ENCODE data around the gene PRKG1.
"Not testable (repeated sequence)": the region's sequence is repeated elsewhere in the genome, so short reads cannot be mapped to it uniquely, and the experiment has no call there.

The PRKG1 gene

DNA sequence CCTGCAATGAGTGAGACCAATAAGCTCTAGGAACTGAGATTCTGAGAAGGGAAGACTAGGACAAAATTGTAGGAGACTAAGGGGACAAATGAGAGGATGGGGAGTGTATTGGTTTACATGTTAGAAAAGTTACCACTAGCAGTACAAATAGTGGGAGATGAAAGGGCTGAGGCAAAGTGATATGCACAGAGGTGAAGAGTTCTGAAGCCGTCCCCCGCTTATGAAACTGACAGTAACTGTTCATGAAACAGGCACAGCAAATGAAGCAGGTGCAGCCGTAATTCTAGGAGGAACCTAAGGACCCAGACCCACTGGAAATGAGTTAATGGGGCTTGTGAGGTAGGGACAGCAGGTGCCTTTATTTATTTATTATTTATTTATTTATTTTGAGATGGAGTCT, 211.3 kb downstream of the PRKG1 start:
- no peak for DNase-seq

DNA sequence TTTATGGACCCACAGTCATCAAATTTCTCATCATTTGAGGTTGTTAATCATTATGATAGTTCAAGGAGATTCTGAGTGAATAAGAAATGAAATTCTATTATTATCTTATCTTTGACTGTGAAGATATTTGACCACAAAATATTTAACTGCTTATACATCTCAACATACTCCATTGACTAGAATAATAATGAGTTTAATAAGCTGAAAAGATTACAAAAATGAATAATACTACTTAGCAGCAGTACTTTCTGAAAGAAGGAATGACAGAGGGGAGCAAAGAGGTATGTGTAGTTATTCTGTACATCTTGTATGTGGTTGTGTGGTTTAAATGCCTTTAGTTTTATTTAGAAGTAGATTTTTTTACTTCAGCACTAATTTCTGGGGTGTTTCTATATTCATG, 214.2 kb downstream of the PRKG1 start:
- DNase-seq = no peak

DNA sequence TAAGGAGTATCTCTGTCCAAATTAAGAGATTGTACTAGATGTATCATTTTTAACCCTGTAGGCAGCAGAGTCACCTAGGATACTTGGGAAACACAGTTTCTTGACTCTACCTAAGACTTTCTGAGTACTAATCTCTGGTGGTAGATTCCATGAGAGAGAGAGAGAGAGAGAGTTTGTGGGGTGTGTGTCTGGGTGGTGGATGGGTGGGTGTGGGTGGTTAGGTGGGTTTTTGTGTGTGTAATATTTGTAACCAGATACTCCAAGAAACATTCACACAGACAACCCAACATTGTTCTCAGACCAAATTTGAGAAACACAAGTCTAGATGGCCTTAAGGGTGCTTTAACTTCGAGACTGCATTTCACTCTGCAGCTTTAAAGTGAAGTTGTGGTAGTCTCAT, 215.2 kb downstream of the PRKG1 start:
- DNase-seq = no peak

DNA sequence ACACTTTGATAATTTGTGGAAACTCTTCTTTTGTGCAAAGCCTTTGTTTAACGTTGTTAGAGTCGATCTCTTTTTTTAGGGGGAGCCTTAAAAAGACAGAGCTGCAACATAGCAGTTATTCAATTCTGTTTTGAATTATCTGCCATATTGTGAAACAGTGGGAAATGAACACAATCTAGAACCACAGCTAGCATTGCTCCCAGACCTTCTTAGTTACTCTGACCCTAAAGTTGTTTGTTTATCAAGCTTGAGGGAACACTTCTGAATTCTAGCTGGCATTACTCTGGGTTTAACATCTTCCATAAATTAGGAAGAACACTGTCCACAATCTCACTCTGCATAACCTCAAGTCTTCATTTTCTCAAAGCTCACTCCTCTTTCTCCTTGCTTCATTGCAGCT, 217.7 kb downstream of the PRKG1 start:
- DNase-seq = no peak

DNA sequence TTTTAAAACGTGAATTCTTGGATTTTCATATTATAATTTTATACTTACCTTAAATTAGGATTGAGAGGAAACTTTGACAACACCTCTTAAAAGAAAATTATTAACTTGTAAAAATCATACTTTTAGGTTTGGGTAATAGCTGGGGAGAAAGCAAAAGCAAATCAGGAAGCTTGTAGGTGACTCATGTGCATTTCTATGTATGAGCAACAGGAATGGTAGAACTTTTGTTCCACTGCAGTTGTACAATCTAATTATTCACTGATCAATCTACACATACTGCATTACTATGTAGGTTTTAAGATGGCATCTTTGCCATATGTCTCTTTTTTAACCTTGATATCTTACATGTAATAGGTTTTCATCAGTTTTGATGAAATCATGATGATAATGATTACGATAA, 223.2 kb downstream of the PRKG1 start:
- DNase-seq = no peak

DNA sequence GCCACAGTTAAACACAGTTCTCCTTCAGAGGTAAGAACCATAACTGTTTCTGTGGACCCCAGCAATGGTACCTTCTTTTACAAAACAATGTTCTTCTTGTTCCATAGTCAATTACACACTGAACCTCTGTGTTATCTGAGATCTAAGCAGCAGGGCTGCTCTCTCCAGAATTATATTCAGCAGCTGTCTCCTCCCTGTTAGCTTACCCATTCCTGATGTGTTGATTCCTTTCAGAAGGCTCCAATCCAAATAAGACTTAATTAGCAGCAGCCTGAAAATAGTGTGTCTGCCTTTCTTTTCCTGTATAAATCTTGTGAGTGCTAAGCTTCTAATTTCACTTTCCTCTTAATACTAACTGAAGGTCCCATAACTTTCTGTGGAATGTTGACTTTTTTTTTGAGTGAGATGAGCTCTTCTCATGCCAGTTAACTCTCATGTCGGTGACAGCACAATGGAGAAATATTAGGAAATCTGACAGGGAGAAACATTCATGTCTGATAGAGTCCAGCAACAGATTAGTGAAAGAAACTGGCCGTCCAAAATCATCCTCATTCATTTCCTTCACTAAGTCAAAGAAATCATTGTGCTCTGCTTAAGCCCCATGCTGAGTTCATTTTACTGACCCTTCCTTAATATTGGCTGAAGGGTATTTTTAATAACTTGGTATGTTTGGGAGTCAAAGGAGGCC, 226.5 kb downstream of the PRKG1 start:
- DNase-seq = no peak

DNA sequence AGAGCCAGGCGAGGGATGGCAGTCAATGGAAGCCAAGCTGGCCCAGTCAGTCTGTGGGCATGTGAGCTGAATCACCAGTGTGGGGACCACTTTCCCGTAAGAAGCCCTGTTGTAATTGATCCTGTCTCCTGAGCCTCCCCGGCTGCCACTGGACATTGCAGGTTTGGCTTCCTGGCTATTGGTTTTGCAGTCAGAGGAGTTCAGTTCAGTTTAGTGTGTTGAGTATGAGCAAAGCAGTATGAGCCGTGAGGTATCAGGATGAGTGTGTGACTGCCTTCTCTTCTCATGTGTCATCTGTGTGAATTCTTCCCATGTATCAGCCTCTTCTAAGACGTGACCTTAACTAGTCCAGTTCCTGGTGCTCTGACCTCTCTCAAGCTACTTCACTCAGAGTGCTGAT, 227.4 kb downstream of the PRKG1 start:
- DNase-seq = no peak

DNA sequence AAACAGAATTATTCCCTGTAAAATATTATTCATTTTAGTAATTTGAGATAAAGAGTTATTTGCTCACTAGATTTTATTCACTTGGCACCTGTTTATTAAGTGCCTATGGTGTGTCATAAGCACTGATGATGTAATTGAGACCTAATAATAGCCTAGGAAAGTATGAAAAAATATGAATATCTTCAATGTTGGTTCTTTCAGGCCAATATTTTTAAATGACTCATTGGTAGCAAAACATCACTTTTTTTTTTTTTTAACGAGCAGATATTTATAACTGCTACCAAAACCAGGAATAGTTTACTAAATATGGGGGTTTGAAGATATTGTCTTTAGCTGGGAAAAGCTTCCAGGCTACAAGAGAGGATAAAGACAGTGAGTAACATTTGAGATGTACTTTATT, 228.0 kb downstream of the PRKG1 start:
- DNase-seq = no peak

DNA sequence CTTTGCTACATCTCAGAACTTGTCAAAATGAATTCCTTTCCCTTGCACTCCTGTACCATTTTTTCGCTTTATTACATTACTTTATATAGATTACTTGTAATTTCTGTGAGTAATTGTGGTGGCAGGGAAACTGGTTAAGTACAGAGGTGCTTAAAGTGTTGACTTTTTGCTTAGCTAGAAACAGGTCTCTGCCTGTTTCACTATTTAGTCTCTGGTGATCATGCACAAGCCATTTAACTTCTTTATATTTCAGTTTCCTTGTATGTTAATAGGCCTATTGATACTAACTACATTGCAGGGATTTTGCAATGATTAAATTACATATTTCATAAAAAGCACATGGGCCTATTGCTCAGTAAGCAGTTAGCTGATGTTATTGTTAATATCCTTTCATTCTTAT, 233.8 kb downstream of the PRKG1 start:
- no peak for DNase-seq

DNA sequence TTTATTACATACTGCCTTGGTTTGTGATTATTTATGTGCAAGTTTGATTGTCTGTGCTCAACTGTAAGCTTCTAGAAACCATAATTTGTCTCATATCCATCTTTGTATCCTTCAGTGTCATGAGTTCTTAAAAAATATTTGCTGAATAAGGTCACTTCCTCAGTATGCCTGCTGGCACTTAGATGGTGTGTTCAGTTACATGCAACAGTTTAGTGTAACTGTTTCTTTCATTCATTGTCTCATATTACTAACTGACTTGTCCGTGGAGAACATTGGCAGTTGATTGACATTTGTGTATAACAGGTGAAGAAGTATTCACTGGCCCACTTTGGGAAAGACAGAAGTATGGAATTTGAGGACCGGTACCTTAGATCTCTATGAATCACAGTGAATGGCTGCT, 236.9 kb downstream of the PRKG1 start:
- DNase-seq = no peak

DNA sequence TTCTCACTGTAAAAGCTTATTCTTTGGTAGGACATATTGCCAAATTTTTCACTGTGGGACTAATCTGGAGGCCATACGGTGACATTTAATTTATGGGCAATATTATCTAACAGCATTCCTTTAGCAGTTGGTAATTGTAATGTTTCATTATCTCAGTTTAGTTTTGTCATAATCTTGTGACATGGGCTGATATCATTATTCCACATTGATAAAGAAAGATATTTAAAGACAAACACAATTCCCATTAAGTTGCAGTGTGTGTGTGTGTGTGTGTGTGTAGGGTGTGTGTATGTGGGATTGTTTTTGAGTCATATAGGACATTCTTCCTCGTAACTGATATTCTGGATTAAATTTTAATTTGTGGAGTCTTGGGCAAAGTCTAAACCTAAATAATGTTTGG, 238.5 kb downstream of the PRKG1 start:
- no peak for DNase-seq

DNA sequence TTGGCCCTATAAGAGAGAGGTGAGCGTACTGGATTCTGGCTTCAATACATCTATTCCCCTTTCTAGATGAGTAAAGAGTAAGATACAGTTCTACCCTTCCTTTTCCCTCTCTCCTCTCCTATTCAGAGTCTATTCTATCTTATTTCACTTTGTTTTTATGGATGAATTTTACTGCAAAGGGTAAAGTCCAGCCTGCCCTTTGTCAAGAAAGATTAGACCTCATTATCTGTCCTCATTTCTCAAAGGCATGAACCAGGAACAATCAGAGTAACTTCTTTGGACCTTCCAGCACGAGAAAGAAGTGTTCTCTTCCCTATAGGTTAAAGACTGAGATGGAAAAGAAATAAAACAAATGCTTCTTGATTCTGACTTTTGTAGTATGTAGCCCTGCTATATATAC, 239.0 kb downstream of the PRKG1 start:
- no peak for DNase-seq

DNA sequence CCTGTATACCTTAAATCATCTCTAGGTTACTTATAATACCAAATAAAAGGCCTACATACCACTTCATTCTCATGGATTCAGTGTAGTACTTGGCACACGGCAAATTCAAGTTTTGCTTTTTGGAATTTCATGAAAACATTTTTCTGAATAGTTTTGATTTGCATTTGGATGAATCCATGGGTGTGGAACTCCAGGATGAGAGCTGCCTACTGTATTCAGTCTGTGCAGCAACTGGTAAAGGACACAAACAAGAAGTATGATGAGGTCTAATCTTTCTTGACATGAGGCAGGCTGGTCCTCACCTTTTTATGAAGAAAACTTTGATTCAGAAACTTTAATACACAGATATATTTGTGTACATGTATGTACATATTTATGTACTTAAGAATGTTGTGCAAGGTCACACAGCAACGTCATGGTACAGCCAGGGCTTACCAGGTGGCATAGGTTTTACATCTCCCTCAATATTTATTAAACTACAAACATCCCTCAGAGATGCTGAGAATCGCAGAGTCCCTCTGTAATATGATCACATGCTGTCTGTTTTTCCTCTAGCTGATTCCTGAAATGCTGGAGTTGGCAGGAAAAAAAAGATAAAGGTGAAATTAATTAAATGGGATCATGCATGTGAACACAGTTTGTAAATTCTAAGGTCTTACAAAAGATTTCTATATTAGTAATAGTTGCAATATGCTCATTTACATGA, 239.6 kb downstream of the PRKG1 start:
- DNase-seq = no peak

DNA sequence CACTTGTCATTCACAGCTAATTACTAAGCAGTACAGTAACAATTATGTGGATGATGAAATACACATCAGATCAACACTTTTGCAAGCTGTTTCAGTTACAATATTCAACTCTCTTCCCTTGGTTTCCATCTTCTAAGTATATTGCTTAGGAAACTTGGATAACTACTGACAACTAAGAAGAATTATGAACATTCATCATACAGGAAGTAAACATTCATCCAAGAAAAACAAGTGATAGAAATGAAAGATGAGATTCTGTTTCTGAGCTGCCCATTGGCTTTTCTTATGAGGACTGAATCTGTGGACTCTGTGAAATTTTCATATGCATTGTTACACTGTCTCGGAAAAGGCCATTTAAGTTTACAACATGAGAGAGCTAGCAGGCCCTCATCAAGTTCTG, 240.2 kb downstream of the PRKG1 start:
- no peak for DNase-seq

DNA sequence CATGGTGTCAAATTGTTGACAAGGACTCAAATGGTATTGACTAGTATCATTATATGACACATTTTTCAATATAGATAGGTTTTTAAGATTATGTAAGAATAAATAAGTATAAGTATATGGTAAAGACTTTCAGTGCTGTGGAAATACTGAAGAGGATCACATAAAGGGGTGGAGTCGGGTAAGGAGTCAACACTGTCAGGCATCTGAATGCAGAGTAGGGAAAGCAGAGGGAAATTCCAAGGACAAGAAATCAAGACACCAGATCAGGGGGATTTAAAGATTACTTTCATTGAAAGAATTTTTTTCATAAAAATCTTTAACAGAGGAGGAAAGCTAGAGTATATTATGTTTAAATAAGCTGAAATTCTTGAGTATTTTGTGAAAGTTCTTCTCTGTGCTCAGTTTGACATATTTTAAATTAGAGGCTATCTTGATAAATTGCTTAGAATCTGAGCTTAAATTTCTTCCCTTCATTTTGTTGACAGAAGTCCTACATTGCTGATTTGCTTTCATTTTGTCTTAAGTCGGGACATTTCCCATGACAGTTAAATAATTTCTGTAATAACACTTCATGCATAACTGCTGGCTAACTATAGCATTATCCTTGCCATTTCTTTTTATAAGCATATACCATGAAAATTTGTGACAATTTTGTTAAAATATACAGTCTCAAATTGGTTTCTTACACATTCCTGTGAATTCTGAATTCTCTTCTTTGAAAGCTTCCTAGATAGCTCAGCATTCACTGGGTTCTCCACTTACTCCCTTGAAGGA, 244.3 kb downstream of the PRKG1 start:
- no peak for DNase-seq

DNA sequence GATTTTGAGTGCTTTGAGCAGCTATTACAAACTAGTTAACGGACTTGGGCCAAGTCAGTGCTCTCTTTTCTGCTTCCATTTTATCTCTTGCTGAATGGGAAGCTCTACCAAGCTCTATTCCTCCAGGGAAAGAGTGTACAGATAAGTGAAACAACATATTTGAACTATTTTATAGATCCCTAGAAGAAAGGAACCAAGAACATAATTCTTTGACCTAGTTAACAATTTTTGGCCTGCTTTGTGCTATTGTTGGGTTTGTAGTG, 244.8 kb downstream of the PRKG1 start:
- DNase-seq = no peak

DNA sequence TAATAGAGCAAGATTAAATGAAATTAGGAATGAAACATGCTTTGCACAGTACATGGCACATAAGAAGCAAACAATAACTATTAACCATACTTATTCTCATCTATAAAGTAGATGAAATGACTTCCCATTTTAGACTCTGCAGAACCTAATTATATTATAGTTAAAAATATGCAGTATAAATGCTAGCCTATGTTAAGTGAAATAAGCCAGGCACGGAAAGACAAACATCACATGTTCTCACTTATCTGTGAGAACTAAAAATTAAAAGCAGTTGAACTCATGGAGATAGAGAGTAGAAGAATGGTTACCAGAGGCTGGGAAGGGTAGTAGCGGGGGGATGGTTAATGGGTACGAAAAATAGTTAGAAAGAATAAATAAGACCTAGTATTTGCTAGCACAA, 247.0 kb downstream of the PRKG1 start:
- no peak for DNase-seq

DNA sequence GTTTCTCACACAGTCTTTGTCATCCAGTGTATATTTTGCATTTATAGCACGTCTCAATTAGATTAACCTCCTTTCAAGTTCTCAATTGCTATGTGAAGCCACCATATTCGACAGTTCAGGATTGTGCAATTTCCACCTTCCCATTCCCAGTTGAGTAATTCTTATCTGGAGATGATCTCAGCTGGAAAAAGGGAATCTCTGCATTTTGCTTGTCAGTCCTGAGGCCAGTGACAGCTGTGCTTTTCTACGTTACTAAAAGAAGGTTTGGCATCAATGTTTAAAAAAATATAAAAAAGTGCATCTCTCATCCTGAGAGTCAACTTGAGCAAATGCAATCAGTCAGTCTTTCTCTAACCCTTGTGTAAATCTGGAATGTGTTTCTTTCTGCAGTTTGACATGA, 247.7 kb downstream of the PRKG1 start:
- DNase-seq = no peak

DNA sequence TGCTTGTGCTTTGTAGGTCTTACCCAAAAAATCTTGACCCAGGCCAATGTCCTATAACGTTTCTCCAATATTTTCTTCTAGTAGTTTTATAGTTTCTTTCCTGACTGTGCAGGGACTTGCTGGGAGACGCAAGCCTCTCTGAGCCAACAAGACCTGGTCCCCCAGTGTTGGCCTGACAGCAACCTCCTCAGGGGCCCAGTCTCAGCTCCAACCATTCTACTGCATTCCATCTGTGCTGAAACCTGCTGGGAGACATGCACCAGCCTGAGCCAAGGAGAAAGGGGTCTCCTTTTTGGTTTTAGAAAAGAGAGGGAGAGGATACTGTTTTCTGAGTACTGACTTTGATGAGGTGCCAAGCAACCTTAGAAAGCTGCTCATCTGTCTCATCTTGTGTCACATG, 251.4 kb downstream of the PRKG1 start:
- DNase-seq = no peak

DNA sequence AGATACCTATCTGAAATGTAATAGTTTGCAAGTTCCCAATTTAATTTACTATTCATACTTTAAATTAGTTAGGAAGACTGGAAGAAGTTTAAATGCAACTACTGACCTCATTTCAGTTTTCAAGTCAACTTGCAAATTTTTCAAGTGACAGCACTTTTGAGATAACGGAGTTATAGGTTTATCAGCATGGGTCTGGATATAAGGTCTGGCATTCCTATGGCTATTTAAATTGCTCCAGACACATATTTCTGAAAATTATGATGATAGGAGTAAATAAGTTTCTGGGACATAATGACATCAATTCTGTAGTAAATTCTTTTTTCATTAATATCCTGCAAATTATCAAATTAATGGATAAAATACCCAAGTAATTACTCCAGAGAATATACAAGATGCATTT, 251.9 kb downstream of the PRKG1 start:
- no peak for DNase-seq

DNA sequence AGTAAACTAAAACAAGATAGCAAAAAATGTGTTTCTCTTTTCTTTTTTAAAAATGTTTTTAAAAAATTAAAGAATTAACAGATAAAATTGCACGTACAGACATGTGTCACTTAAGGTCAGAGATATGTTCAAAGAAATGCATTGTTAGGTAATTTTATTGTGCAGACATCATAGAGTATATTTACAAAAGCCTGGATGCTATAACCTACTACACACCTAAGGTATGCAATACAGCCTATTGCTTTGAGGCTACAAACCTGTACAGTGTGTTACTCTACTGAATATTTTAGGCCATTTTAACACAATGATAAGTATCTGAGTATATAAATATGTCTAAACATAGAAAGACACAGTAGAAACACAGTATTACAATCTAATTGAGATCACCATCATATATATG, 253.1 kb downstream of the PRKG1 start:
- DNase-seq = no peak

DNA sequence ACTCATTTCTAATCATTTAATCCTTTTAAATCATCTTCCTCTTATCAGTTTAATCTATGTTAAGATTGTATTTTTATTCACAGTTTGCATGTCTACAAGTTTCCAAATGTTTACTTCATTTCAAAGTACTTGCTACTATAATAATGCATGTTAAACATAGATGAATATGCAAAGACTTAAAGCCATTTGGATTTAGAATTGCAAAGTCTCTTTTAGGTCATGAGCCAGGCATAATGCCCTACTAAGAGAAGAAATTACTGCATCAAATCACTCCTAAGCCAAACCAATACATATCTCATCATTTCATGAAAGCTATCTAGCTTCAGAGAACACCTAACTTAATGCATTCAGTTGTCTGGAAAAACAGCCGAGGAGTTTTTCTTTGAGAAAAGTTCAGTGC, 266.1 kb downstream of the PRKG1 start:
- DNase-seq = no peak

DNA sequence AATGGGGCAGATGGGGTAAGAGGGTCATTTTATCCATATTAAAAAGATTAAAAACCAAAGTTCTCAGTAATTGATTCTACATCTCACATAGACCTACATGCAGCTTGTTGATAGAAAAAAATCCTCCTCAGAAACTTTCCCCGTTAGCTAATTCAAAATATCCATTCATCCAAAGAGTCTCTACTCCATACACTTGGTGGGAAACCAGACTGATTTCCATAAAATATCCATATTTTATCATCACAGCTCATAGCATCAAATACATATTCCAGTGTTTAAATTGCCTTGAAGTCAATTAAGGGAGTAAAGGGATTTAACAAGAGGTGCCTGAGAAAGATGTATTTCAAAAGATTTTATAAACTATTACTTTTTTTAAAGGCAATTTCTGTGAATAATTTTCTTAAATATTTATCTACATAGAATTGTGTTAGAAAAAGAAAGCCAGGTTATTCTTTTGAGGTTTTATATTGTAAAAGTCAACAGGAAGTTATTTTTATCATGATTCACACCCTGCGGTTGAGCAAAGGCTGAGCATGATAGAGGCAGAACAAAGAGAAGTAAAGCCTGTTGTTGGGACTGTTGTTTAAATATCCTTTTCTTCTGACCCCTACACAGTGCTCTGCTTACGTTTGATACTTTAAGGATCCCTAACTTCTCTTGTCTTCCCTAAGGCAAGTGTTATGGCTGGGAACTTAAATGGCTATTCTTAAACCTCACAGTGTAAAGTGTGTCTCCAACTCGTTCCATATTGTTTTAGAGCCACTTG, 266.7 kb downstream of the PRKG1 start:
- DNase-seq = peak in 1 of 2 donors; percentile 1

DNA sequence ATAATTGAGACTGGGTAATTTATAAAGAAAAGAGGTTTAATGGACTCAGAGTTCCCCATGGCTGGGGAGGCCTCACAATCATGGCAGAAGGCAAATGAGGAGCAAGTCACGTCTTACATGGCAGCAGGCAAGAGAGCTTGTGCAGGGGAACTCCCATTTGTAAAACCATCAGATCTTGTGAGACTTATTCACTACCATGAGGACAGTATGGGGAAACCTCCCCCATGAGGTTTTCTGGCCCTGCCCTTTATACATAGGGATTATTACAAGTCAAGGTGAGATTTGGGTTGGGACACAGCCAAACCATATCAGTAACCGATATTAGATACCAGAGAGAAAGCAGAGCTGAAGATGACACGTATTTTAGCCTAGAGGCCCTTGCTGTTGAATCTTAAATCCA, 267.5 kb downstream of the PRKG1 start:
- DNase-seq = not testable (repeated sequence)

Measured in CD4-positive, alpha-beta T cell treated with Interleukin-1 beta for 1 hour (primary cell).